Thyroid gland (tissue), 4 donors: ENCODE measurements around the gene RIPOR2.
"Not testable (repeated sequence)": the region's sequence is repeated elsewhere in the genome, so short reads cannot be mapped to it uniquely, and the experiment has no call there.

Experiments used
- POLR2A ChIP-seq, 2 donors: fragments of 450-650 bp; IDR thresholded peaks; one replicate each; pipeline ENCODE4 v1.6.1; 2017; ENCODE audit warnings: antibody characterized with exemption in 2 of 2, mild to moderate bottlenecking in 2 of 2, moderate library complexity in 1 of 2
- TF ChIP-seq, protein P1 (sequence below), 6 experiments: fragments of 200-600 bp in 3 of 6; fragments of 450-650 bp in 3 of 6; sonication (generic) in 3 of 6; IDR thresholded peaks; one replicate each; pipeline ENCODE4 v1.5.1; 2016 to 2019; ENCODE audit warnings: antibody characterized with exemption in 6 of 6, mild to moderate bottlenecking in 2 of 6, inconsistent platforms in 1 of 6, moderate library complexity in 1 of 6

DNA sequence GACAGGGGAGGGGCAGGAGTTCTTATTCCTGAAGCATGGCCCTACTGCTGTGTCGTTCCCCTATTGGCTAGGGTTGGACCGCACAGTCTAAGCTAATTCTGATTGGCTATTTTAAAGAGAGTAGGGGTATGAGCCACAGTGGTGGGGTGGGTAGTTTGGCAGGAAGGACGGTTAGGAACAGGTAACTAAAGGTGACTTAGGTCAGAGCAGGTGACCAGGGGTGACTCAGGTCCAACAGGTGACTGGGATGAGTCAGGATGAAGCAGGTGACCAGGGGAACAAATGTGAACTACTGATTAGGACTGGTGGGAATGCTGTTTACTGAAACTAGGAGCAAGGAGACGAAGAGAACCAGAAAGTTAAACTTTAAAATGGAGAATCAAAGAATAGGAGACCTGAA, 58.0 kb downstream of the RIPOR2 start:
- not testable (repeated sequence) for TF ChIP-seq POLR2A (IDR thresholded peaks at IDR 0.05)
- TF ChIP-seq, protein P1, sequence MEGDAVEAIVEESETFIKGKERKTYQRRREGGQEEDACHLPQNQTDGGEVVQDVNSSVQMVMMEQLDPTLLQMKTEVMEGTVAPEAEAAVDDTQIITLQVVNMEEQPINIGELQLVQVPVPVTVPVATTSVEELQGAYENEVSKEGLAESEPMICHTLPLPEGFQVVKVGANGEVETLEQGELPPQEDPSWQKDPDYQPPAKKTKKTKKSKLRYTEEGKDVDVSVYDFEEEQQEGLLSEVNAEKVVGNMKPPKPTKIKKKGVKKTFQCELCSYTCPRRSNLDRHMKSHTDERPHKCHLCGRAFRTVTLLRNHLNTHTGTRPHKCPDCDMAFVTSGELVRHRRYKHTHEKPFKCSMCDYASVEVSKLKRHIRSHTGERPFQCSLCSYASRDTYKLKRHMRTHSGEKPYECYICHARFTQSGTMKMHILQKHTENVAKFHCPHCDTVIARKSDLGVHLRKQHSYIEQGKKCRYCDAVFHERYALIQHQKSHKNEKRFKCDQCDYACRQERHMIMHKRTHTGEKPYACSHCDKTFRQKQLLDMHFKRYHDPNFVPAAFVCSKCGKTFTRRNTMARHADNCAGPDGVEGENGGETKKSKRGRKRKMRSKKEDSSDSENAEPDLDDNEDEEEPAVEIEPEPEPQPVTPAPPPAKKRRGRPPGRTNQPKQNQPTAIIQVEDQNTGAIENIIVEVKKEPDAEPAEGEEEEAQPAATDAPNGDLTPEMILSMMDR (IDR thresholded peaks at IDR 0.05): not testable (repeated sequence)
